Kidney epithelial cell (primary cell): ENCODE measurements around the gene TXN2. TPM values are rescaled to one million over a fixed set of nuclear protein-coding genes. Genes with fewer than 3 reads are reported as not detected.

Experiments
- DNase-seq: peaks from one replicate; pipeline ENCODE4 v3.0.0-alpha.2; 2010; ENCODE audit warnings: low read depth
- H3K27me3 ChIP-seq: 2 replicates; pipeline ENCODE4 v1.6.0; 2011; ENCODE audit warnings: low read length; ENCODE audit not compliant: control insufficient read depth, insufficient read depth
- H3K36me3 ChIP-seq: 2 replicates; pipeline ENCODE4 v1.5.1; 2011; ENCODE audit warnings: low read length; ENCODE audit not compliant: control insufficient read depth, insufficient read depth
- H3K4me3 ChIP-seq: 2 replicates; pipeline ENCODE4 v1.5.1; 2011; ENCODE audit warnings: low read depth, mild to moderate bottlenecking, control low read depth, low read length
- total RNA-seq: library from RNA; depleted of rRNA; stranded (reverse); fragments of >200 nt; gene quantifications from 2 replicates; pipeline ENCODE4 v1.2.3, GENCODE V29; 2015
- TF ChIP-seq, protein P1 (sequence below): IDR thresholded peaks from 2 replicates; pipeline ENCODE4 v1.5.1; 2011; ENCODE audit warnings: mild to moderate bottlenecking, moderate library complexity, low read length, control low read depth, inconsistent platforms; ENCODE audit not compliant: insufficient read depth, poor library complexity, severe bottlenecking

TXN2 gene
- total RNA-seq, 1 donor from 2014 or later = 56.8 TPM

DNA sequence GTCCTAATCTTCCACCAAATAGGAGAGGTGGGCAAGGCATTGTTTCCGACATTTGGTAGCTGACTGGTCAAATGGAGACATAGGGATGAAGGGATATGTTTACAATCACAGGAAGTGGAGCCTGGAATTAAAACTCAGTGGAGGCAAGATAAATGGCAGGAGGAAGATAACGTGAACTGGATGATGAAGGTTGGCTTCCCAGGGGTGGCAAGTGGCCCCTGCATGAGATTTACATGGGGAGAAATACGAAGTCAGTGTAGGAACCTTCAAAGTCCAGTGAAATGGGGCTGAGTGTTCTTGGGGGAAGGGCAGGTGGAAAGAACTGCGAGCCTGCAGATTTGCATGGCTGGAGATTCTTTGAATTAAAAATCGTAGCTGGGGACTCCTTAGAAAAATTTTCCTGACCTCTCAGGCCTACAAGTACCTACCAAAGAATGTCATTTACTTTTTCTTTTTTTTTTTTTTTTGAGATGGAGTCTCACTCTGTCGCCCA, 26.1 kb upstream of the TXN2 start:
- H3K27me3 ChIP-seq = no peaks in the 10 kb centered on the region
- no peak overlapping the region for H3K4me3 ChIP-seq
- TF ChIP-seq, protein P1, sequence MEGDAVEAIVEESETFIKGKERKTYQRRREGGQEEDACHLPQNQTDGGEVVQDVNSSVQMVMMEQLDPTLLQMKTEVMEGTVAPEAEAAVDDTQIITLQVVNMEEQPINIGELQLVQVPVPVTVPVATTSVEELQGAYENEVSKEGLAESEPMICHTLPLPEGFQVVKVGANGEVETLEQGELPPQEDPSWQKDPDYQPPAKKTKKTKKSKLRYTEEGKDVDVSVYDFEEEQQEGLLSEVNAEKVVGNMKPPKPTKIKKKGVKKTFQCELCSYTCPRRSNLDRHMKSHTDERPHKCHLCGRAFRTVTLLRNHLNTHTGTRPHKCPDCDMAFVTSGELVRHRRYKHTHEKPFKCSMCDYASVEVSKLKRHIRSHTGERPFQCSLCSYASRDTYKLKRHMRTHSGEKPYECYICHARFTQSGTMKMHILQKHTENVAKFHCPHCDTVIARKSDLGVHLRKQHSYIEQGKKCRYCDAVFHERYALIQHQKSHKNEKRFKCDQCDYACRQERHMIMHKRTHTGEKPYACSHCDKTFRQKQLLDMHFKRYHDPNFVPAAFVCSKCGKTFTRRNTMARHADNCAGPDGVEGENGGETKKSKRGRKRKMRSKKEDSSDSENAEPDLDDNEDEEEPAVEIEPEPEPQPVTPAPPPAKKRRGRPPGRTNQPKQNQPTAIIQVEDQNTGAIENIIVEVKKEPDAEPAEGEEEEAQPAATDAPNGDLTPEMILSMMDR = no peak
- peaks cover 5% of the 10 kb centered on the region for H3K36me3 ChIP-seq
- no peak for DNase-seq

DNA sequence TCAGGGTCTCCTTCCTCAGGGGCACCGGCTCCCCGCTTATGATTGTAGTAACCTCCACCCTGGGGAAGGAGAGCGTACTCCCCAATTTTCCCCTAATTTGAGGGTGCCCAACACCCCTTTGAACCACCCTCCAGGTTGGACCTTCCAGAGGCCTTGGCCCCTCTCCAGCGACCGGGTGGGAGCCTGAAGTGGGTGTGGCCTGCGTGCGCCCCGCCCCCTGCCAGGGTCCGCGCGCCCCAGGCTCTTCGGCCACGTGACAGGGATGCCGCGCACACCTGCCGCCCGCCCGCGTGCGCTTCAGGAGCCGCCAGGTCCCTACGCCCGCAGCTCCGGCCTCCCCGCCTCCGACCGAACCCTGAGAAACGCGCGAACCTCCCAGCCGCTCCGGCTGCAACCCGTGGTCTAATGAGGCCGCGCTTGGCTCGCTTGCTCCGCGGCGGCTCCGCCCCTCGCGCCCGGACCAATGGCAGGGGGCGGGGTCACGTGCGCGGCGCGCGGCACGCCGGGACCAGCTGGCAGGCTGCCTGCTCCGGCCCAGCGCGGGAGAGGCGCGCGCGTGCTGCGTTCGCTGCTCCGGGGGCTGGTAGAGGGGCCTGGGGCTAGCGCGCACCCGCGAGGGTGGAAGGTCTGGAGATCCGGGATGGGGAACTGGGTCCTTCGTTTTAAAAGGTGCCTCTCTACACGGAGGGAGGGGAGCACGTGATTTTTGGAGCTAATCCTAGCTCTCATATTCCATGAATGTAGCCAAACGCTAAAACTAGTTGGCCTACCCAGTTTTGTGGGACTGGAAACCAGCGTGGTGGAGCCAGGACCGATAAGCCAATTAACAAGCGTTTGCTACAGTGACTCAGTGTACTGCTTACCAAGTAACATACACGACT, 25.4 kb upstream of the TXN2 start, which contains the start of gene FOXRED2:
Gene FOXRED2 (minus strand): TSS at position 404 of the 881 bp plus-strand sequence. CDS start 618 bp downstream, outside the sequence.
- H3K4me3 ChIP-seq = peak within 1 kb of the TSS; percentile 51
- TF ChIP-seq, protein P1 = no peak
- DNase-seq = peak; percentile 26

DNA sequence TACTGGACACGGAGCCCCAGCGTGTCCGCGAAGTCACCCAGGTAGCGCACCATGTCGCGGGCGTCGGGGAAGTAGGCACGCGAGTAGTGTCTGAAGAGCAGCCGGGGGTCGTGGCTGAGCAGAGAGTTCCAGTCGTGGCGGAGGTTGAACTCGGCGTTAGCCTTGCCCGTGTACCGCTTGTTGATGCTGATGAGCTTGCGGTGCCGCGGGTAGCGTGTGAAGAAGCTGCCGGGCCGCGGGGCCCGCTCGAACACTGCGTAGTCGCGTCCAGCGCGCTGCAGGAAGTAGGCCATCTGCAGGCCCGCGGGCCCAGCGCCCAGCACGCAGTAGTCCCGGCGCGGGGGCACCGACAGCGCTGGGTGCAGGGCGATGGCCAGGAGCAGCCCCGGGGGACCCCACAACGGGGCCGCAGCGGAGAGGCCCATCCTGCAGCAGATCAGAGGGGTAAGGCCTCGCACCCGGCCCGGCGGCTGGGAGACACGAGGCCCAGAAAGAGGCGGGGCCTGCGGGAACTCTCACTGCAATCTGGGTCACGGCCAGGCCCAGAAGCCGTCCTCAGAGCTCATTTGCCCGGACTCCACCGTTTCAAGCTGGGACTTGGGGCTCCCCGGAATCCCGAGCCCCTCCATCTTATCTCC, 24.7 kb upstream of the TXN2 start:
- peak overlapping the region; percentile 51 for H3K4me3 ChIP-seq
- DNase-seq = no peak
- no peaks in the 10 kb centered on the region for H3K27me3 ChIP-seq
- TF ChIP-seq, protein P1 = no peak
- peaks cover 5% of the 10 kb centered on the region for H3K36me3 ChIP-seq

More for the DNA sequence above, 25.4 kb upstream of the TXN2 start, which contains the start of gene FOXRED2:
- Histone ChIP-seq H3K27me3 (no peaks in the 10 kb centered on the region), H3K36me3 (peaks cover 5% of the 10 kb centered on the region)

DNA sequence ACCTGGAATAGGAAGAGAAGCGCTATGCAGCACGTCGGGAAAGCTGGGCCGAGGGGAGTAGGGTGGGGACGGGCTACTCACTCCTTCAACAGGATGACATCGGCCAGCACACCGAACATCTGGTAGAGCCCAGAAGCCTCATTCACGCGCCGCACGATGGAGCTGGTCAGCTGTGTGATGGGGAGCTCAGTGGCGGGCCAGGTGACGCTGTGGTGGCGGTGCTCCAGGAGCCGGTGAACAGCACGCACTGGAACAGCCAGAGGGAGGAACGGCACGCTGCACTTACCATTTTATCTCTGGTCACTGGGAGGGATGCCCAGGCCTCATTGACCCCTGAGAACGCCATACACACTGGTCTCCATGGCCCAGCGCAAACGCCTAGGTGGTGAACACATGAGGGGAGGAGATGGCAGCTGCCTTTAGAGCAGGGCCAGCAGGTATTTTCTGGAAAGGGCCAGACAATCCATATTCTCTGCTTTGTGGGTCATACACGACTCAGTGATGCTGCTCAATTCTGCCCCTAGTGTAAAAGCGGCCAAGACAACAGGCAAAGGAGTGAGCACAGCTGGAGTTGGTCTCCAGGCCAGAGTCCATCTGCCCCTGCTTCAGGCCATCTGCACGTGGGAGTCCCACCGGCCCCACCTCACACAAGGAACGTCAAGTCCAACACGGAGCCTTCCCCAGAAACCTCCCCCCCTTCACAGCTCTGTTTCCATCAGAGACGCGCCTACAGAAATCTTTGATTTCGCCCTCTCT, 16.6 kb upstream of the TXN2 start:
- Histone ChIP-seq H3K4me3 (no peak overlapping the region), H3K36me3 (no peaks in the 10 kb centered on the region), H3K27me3 (no peaks in the 10 kb centered on the region)
- TF ChIP-seq, protein P1 = no peak
- no peak for DNase-seq

DNA sequence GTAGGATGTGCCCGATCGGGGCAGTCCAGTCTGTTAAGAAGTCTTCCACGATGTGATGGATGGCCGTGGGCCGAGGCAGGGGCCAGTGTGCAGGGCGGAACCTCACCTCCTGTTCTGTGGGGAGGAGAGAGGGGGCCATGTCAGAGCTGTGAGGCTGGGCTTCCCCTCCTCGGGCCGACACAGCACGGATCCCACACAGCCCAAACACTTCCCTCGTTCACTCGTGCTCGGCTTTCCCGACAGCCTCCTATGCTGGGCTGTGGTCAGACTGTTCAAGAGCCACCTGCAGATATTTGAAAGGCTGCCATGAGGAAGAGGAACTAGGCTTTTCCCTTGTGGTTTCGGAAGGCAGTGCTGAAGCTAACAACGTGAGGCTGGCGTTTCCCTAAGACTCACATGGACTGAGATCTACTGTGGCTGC, 12.3 kb upstream of the TXN2 start:
- no peaks in the 10 kb centered on the region for H3K36me3 ChIP-seq
- DNase-seq = no peak
- no peak overlapping the region for H3K4me3 ChIP-seq
- no peaks in the 10 kb centered on the region for H3K27me3 ChIP-seq
- TF ChIP-seq, protein P1 = no peak
